GM12872 (cell line): Measurements from ENCODE around the gene NEURL3.

ENCODE experiments used
- TF ChIP-seq, protein P1 (sequence below): IDR thresholded peaks from 3 replicates; pipeline ENCODE4 v1.5.1; 2011; ENCODE audit warnings: low read depth, mild to moderate bottlenecking, low read length, moderate library complexity; ENCODE audit not compliant: insufficient read depth

NEURL3 gene

DNA sequence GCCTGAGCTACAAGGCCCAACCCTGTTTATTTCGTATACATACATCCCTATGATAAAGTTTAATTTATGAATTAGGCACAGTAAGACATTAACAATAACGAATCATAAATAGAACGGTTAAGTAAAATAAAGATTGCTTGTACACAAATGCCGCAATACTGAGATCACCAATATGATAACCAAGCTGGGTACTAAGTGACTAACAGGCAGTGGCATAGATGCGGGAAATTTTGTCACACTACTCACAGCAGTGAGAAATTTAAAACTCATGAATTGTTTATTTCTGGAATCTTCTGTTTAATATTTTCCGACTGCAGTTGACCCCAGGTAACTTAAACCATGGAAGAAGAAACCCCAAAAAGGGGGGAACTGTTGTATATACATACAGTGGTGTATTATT is 33.4 kb downstream of the NEURL3 start:
- TF ChIP-seq, protein P1, sequence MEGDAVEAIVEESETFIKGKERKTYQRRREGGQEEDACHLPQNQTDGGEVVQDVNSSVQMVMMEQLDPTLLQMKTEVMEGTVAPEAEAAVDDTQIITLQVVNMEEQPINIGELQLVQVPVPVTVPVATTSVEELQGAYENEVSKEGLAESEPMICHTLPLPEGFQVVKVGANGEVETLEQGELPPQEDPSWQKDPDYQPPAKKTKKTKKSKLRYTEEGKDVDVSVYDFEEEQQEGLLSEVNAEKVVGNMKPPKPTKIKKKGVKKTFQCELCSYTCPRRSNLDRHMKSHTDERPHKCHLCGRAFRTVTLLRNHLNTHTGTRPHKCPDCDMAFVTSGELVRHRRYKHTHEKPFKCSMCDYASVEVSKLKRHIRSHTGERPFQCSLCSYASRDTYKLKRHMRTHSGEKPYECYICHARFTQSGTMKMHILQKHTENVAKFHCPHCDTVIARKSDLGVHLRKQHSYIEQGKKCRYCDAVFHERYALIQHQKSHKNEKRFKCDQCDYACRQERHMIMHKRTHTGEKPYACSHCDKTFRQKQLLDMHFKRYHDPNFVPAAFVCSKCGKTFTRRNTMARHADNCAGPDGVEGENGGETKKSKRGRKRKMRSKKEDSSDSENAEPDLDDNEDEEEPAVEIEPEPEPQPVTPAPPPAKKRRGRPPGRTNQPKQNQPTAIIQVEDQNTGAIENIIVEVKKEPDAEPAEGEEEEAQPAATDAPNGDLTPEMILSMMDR = no peak

- TF ChIP-seq, protein P1 = peak; percentile 83
These were observed 34.5 kb downstream of the NEURL3 start for GRCh38 chr2:96470636-96471035.

DNA sequence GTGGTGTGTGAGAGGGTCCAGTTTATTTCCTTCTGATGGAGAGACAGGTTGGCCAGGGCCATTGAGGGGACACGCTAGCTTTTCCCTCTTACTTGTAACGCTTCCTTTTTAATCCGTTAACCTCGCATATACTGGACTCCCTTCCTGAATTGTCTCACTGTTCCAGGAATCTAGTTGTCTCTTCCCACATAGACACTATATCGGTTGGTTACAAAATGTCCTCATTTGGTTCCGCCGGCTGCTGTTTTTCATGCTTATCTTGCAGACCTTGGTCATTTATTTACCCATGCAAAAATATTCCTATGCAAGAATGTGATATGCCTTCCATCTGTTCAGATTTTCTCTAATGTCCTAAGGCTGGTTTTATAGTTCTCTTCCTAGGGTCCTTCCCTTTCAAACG is 35.0 kb downstream of the NEURL3 start:
- TF ChIP-seq, protein P1 = no peak

DNA sequence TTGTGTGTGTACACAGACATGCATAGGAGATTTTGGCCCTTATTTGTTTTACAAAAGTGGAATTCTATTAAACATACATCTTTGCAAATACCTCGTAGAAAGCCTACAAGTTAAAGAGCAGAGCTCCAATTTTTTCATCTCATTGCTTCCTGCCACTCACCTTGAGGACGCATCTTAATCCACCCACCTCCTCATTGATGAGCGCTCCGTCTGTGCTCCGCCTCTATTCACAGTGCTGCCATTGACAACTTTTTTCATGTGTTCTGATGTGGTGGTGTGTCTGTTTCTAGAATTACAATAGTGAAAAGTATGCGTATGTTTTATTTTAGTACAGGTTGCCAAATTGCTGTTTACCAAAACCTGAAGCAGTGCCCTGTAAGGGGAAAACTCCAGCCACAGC is 36.3 kb downstream of the NEURL3 start:
- TF ChIP-seq, protein P1 = no peak

- TF ChIP-seq, protein P1 = no peak
These were observed 40.5 kb downstream of the NEURL3 start for GRCh38 chr2:96464651-96465050.

DNA sequence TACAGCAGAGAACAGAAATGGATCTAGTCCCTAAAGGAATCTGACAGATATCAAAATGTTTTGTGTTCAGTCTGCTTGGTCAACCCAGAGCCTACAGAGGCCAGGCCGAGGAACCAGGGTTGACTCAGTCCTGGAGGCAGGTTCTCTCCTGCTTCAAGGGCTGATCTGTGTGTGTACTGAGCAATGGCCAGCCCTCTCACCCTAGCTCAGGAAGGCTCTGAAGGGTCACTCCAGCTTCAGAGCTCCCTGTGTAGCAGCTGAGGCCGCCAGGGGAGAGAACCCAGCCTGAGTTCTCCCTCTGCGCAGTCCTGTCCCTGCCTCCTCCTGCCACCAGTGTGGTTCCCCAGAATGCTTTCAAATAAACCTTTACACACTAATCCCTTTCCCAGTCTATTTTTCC is 41.1 kb downstream of the NEURL3 start:
- TF ChIP-seq, protein P1 = no peak

- TF ChIP-seq, protein P1 = no peak
These were observed 42.0 kb downstream of the NEURL3 start for GRCh38 chr2:96463119-96463518.

DNA sequence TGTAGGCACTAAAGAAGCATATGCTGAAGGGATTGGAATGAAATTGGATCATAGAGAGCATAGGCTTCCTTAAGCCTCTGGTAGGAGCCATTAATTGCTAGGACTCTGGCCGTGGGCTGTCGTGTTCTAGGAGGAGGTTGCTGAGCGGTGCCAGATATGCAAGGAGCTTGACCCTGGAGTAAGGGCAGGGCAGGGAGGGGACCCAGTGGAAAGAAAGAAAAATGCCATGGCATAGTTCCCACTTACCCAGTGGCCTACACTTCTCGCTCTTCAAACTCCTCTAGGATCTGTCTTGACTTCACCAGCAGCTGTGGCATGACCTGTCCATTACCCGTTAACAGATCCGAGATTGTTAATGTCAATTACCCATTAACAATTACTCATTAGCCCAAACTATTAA is 53.1 kb downstream of the NEURL3 start:
- TF ChIP-seq, protein P1 = no peak
